NCI-H2081 (cell line): ENCODE measurements around the gene AURKA.
A peak's percentile ranks its signal among the peaks of the same experiment; 100 is the strongest.

Source experiments
- DNase-seq, 2 experiments: peaks; one replicate each; lab custom pipeline; 2025; lab: John Stamatoyannopoulos, UW

Gene AURKA

GRCh38 chr20:56392132-56392880 is at the start of gene AURKA, which contains the start of gene CSTF1:
AURKA (minus strand) TSS chr20:56392215; CDS start chr20:56388197, 4,018 bp downstream.
CSTF1 (plus strand) TSS chr20:56392645; CDS start chr20:56395553, 2,908 bp downstream.
- peak; percentile 97 to 99 for DNase-seq

DNA sequence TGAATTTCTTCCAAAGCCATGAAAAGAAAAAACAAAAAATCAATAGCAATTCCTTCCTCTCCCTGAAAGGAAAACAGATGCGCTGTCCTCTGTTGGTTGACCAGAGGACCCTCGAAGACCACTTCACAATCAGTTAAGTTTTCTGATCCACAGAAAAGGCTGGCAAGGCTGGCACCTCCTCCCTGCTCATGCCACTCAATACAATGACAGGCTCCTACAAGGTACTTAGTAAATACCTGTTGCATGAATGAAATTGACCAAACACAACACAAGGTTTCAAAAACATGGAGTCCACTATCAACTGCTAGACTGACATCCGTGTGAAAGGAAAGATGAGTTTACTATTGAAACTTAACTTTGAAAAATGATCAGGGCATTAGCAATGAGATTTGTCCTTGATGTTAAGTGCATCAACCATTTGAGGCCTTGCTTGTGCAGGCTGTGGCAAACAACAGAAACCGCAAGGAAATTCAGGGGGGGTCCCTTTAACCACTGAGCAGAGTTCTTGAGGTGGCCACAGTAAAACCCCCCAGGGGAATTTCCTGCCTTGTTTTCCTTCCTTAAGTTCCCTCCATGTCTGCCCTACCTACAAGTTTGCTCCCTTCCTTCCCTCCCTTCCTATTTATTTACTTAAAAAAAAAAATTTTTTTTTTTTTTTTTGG is 48.5 kb upstream of the AURKA start:
- DNase-seq, result no peak

DNA sequence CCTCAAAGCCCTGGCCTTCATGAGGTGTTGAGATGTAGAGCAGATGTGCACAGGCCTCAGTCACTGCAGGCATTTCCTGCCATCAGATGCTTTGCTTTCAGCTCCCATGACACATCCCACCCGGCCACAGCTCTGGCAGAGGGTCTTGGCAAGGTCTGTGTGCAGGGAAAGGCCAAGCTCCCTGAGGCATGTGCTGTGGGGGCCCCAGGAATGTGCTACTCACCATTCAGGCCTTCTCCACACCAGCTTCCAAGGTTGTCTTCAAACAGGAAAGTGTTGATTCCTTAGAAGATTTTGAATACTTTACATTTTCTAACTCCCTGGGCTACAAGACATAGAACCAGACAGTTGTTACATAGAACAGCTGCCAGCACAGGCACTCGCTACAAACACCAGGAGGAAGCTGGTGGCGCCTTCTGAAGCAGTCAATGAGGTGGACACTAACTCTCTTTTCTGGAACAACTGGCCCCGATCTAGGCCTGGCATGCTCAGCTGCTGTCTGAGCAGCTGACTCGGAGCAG is 47.8 kb upstream of the AURKA start:
- no peak for DNase-seq

GRCh38 chr20:56438284-56438683 is 46.3 kb upstream of the AURKA start:
- no peak for DNase-seq

GRCh38 chr20:56437196-56437960 is 45.4 kb upstream of the AURKA start:
- DNase-seq, result no peak

DNA sequence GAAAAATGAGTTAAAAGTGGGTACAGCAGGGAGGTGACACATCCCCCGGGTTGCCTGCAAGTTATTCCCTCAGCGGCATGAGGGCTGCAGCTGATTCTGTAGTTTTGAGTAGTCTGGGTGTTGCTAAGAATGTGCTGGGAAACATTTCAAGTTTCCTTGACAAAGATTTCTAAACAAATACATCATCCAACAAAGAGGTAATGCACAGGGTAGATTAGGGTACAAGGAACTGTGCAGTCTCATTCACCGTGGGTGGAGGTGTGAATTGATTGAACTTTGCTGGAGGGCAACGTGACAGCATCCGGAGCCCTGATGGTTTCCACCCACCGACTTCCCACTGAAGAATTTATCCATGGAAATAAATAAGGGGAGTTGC is 41.9 kb upstream of the AURKA start:
- DNase-seq, result no peak

DNA sequence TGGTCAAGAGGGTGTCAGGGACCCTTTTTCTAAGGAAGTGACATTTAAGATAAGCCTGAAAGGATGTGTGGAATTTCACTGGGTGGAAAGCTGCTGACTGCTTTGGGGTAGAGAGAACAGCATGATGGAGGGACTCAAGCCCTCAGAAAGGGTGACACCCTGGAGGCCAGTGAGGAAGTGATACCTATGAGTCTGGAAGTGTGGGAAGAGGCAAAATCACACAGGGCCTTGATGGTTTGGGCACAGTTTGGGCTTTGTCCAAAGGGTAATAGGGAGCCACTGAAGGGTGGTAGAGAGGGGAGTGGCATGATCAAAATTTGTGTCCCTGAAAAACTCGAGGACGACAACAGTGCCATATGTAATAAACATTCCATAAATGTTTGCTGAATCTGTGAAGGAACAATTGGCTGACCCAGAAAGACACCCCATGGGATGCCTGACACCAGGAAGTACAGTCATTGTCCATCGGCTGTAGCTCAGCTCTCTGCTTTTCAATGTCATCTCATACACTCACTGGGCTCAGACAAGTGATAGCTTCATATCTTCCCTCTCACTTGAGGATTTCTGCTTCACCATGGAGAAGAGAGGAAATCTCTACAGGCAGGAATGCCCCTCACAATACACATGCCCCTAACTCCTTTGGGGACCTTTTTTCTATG is 41.3 kb upstream of the AURKA start:
- DNase-seq, result no peak

DNA sequence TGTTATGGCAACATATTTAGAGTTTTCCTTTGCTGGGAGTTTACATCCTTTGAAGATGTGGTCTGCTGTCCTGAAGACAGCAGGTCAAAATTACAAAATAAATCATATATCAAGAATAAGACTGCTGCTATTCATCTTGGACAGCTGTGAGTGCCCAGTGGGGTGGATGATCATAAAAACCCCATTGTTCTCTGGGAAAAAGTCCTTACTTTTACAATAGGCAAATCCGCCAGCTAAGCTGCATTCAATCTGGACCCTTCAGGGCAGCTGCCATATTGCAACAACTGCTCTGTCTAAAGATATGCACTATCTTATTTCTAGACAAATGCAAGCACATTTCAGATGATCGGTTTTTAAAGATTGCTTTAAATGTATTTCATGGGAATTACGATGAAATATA is 39.5 kb upstream of the AURKA start:
- DNase-seq, result no peak

DNA sequence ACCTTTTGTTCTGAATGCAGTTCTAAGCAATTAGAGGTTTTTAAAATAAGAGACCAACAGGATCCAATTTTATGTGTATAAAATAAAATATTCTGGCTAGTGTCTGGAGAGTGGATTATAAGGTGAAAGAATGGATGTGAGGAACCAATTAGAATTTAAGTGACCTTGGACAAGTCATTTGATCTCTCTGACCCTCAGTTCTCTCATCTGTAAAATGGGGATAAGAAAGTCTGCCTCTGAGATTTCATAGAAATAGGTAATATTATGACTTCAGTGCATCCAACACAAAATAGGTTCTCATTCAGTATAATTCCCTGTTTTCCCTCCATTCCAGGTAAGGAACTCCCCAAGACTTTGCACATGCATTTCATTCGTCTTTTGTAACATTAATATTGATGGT is 38.9 kb upstream of the AURKA start:
- no peak for DNase-seq

GRCh38 chr20:56430461-56430860 is 38.4 kb upstream of the AURKA start:
- no peak for DNase-seq

- no peak for DNase-seq
These were observed 37.9 kb upstream of the AURKA start for GRCh38 chr20:56429941-56430340.

- DNase-seq, result no peak
These were observed 37.5 kb upstream of the AURKA start for GRCh38 chr20:56429502-56429901.

DNA sequence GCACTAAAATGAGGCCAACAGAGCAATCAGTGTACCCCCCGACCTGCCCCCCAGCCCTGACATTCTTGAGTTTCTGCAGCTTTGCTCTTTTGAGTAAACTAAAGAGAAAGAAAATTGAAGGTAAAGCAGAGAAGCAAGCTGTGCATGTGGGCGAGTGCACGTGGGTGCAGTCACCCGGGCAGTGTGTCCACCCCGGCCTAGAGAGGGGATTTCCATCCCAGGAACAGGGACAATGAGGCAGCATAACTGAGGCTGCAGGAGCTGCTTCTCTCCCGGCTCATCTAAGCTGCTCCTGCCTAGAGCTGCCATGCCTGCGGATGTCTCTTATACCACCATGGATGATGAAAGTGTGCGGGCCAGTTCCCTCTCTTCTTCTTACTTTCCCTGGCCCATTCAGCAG is 36.9 kb upstream of the AURKA start:
- no peak for DNase-seq

GRCh38 chr20:56428410-56428809 is 36.4 kb upstream of the AURKA start:
- DNase-seq, result no peak

DNA sequence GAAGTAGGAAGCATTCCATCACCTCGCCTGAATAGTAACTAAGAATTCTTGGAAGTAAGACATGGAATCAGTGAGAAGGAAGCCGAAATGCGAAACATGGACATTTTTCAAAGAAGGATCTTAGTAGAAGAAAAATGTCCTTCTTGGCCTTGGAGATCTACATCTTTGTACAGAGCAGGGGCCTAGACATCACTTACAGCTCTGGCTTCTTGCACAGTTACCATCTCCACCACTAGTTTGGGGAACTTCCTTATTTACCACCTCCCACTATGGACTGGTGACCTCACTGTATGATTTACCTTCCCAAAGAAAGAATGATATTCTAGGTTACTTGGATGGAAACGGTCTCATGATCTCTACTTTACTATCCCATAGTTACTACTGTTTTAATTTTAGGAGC is 35.8 kb upstream of the AURKA start:
- DNase-seq, result no peak

- DNase-seq, result no peak
These were observed 34.9 kb upstream of the AURKA start for GRCh38 chr20:56426926-56427325.

- no peak for DNase-seq
These were observed 34.0 kb upstream of the AURKA start for GRCh38 chr20:56426026-56426425.

- no peak for DNase-seq
These were observed 32.9 kb upstream of the AURKA start for GRCh38 chr20:56424931-56425330.

GRCh38 chr20:56423886-56424285 is 31.9 kb upstream of the AURKA start:
- no peak for DNase-seq

GRCh38 chr20:56423211-56423610 is 31.2 kb upstream of the AURKA start:
- no peak for DNase-seq

DNA sequence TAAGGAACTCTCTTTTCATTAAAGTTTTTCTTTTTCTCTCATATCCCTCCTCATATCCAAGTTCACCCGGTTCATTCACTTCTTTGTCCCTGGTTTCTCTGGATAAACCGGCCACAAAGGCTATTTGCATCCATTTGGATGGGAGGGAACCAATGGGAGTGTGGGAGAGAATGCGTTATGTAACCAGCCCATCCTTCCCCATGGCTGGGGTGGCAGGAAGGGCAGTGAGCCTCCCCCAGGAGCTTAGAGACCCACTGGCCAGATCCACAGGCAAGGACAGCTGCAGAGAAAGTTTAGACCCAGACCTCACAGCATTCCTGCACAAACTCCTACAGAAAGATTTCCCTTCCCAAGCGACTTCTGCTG is 30.8 kb upstream of the AURKA start:
- DNase-seq, result no peak
